Spleen (tissue), 7 donors: Measurements from ENCODE around the gene PRDM16.

Experiments
- POLR2A ChIP-seq, 3 donors: fragments of 450-650 bp; IDR thresholded peaks; one replicate each; pipeline ENCODE4 v1.5.1; 2017; ENCODE audit warnings: antibody characterized with exemption in 3 of 3, mild to moderate bottlenecking in 1 of 3
- POLR2AphosphoS5 ChIP-seq, 3 donors: sonication (generic); formaldehyde crosslinking; IDR thresholded peaks; one replicate each; pipeline ENCODE4 v1.5.1; 2017; ENCODE audit warnings: antibody characterized with exemption in 3 of 3
- TF ChIP-seq, protein P1 (sequence below), 11 experiments: fragments of 200-600 bp in 7 of 11; fragments of 450-650 bp in 4 of 11; sonication (generic) in 4 of 11; IDR thresholded peaks in 8 of 11; conservative IDR thresholded peaks in 3 of 11; 1 replicate in 7 of 11; 2 replicates in 4 of 11; pipeline versions ENCODE4 v1.4.0 to v1.8.0; 2016 to 2021; ENCODE audit warnings: antibody characterized with exemption in 11 of 11, inconsistent platforms in 4 of 11, mild to moderate bottlenecking in 1 of 11
- donor health status: DM: no; HTN: no; CAD: no; lungs with moderate emphysema.
- donor health status: DM: no; HTN: no; CAD: no.
- donor health status: DM: no; HTN: no; CAD: no.

DNA sequence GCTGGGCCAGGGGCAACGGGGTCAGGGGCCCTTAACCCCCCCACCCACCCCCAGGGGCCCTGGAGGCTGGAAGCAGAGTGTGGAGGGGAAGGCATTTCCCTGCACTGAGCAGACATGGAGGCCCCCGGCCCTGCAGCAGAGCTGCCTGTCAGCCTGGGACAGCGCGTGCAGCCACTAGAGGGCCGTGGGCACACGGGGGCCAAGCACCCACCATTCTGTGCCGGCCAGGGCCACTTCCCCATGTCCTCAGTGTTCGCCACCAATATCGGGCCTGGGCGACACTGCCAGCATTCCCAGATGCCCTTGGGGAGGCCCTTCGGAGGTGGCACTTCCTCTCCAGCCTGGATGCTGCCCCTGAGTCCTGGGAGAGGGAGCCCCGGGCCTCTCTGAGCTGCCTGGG lies 362.3 kb downstream of the PRDM16 start:
- TF ChIP-seq, protein P1, sequence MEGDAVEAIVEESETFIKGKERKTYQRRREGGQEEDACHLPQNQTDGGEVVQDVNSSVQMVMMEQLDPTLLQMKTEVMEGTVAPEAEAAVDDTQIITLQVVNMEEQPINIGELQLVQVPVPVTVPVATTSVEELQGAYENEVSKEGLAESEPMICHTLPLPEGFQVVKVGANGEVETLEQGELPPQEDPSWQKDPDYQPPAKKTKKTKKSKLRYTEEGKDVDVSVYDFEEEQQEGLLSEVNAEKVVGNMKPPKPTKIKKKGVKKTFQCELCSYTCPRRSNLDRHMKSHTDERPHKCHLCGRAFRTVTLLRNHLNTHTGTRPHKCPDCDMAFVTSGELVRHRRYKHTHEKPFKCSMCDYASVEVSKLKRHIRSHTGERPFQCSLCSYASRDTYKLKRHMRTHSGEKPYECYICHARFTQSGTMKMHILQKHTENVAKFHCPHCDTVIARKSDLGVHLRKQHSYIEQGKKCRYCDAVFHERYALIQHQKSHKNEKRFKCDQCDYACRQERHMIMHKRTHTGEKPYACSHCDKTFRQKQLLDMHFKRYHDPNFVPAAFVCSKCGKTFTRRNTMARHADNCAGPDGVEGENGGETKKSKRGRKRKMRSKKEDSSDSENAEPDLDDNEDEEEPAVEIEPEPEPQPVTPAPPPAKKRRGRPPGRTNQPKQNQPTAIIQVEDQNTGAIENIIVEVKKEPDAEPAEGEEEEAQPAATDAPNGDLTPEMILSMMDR (IDR thresholded peaks at IDR 0.05 in 8 of 11, conservative IDR thresholded peaks at IDR 0.05 in 3 of 11) = no peak
- TF ChIP-seq POLR2A (IDR thresholded peaks at IDR 0.05) (no peak), POLR2AphosphoS5 (IDR thresholded peaks at IDR 0.05) (no peak)
